Activated naive CD8-positive, alpha-beta T cell treated with anti-CD3 and anti-CD28 coated beads for 36 hours (primary cell): ENCODE measurements around the gene PIWIL1. TPM values are rescaled to one million over a fixed set of nuclear protein-coding genes. Genes with fewer than 3 reads are reported as not detected.

Experiments used
- DNase-seq: peaks from one replicate; pipeline ENCODE4 v3.0.0; 2021
- H3K27ac Mint-ChIP-seq: one replicate; pipeline ENCODE4 v1.8.0; 2022; ENCODE audit warnings: mild to moderate bottlenecking, moderate library complexity, mixed read lengths
- H3K27me3 Mint-ChIP-seq: one replicate; pipeline ENCODE4 v1.8.0; 2022; ENCODE audit warnings: mild to moderate bottlenecking, mixed read lengths
- H3K36me3 Mint-ChIP-seq: one replicate; pipeline ENCODE4 v1.8.0; 2021; ENCODE audit warnings: mild to moderate bottlenecking, mixed read lengths
- H3K4me1 Mint-ChIP-seq: one replicate; pipeline ENCODE4 v1.8.0; 2021; ENCODE audit warnings: mixed read lengths
- H3K4me3 Mint-ChIP-seq: one replicate; pipeline ENCODE4 v1.8.0; 2022; ENCODE audit warnings: mild to moderate bottlenecking, moderate library complexity, mixed read lengths
- H3K9me3 Mint-ChIP-seq: one replicate; pipeline ENCODE4 v1.8.0; 2022; ENCODE audit warnings: mixed read lengths
- total RNA-seq, 2 experiments: library from RNA; stranded (reverse); gene quantifications; one replicate each; pipeline ENCODE4 v1.2.3, GENCODE V29; 2021

Gene PIWIL1
- not detected for total RNA-seq

DNA sequence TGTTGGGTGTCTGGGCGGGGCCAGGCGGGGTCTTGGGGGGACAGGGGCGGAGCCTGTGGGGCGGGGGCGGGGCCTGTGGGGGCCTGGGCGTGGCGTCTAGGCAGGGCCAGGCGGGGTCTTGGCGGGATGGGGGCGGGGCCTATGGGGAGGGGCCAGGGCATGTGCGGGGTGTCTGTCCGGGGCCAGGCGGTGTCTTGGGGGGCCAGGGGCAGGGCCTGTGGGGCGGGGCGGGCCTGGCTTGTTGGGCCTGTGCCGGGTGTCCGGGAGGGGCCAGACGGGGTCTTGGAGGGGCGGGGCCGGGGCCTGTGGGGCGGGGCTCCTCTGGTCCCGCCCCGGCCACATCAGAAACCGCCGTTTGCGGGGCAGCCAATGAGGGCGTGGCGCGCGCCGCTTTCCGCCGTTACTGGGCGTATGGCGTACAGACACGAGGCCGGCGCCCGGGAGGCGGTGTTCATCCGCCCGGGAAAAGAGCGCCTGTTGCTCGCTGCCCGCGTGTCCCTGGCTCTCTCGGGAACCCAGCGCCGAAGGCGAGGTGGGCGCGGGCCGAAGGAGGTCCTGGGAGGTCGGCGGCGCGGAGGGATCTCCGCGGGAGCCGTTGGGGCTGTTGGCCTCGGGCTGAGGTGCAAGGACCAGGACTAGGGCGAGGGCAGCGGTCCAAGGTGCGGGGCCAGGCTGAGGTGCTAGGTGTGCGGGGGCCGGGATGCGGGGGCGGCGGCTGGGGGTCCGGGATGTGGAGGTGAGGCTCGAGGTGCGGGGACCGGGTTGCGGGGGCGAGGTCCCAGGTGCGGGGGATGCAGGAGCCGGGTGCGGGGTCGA is at the start of gene PIWIL1:
TSS of gene PIWIL1 (plus strand) at position 400 of the 816 bp plus-strand sequence. CDS start 4,705 bp downstream, outside the sequence.
- H3K4me3 Mint-ChIP-seq = no peak within 1 kb of the TSS
- no peaks in the 10 kb centered on the region for H3K36me3 Mint-ChIP-seq
- no peaks in the 10 kb centered on the region for H3K9me3 Mint-ChIP-seq
- peaks cover 52% of the 10 kb centered on the region for H3K27me3 Mint-ChIP-seq
- H3K27ac Mint-ChIP-seq = no peak within 1 kb of the TSS
- DNase-seq = no peak
- no peaks in the 10 kb centered on the region for H3K4me1 Mint-ChIP-seq

DNA sequence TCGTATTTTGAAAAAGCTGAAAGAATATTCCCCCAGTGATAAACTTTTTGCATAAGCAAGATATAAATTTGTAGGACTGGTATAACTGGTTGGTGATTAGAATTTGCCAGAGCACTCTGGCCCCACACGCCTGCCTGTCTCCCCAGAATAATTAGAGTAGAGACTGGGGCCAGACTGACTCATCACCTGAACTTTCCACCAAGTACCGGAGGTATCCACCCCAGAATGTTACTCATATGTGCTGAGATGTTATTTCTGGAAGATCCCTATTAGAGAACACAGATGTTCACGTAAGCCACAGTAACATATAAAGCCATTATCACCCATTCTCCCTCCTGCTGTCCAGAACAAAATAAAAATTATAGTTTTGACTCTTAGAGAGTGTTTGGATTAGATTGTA is 49.5 kb upstream of the PIWIL1 start:
- H3K4me1 Mint-ChIP-seq = no peaks in the 10 kb centered on the region
- no peaks in the 10 kb centered on the region for H3K36me3 Mint-ChIP-seq
- no peak overlapping the region for H3K27ac Mint-ChIP-seq
- peaks cover 13% of the 10 kb centered on the region for H3K27me3 Mint-ChIP-seq
- DNase-seq = no peak
- H3K4me3 Mint-ChIP-seq = no peak overlapping the region
- peaks cover 16% of the 10 kb centered on the region for H3K9me3 Mint-ChIP-seq

DNA sequence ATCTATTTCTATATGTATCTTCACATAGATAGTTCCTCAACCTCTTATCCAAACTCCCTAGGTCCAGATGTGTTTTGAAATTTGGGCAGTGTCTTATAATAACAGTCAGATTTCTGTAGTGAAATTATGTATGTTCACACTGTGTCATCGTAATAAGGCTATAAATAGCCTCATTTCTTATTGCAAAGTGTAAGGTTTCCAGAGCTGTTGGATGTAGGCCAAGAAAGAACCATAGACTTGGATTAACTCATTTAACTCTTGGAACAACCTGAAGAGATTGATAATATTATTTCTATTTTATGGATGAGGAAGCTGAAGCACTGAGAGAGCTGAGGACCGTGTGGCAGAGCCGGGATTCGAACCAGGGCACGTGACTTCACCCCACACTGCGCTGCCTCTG is 49.0 kb upstream of the PIWIL1 start:
- Mint-ChIP-seq H3K27ac (no peak overlapping the region), H3K36me3 (no peaks in the 10 kb centered on the region), H3K27me3 (peaks cover 13% of the 10 kb centered on the region), H3K9me3 (peaks cover 16% of the 10 kb centered on the region), H3K4me1 (no peaks in the 10 kb centered on the region), H3K4me3 (no peak overlapping the region)
- DNase-seq = no peak

DNA sequence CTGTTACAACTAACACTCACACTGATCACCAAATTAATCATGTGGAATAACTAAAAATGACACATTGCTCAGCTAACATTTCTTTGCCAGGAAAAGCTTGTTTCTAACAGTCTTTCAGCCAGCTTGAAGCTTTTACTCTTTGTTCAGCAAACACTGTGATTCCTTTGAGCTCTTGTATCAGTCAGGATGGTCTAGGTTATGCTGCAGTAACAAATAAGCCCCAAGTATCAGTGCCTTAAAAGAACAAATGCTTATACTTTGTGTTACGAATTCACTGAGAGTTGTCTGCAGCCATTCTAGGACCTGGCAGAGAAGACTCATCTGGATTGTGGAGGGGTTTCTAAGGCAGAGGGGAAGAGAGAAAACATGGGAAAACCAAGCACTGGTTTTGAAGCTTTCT is 47.6 kb upstream of the PIWIL1 start:
- H3K27me3 Mint-ChIP-seq = peaks cover 10% of the 10 kb centered on the region
- peaks cover 12% of the 10 kb centered on the region for H3K9me3 Mint-ChIP-seq
- H3K36me3 Mint-ChIP-seq = no peaks in the 10 kb centered on the region
- H3K4me3 Mint-ChIP-seq = no peak overlapping the region
- DNase-seq = no peak
- H3K4me1 Mint-ChIP-seq = no peaks in the 10 kb centered on the region
- no peak overlapping the region for H3K27ac Mint-ChIP-seq

DNA sequence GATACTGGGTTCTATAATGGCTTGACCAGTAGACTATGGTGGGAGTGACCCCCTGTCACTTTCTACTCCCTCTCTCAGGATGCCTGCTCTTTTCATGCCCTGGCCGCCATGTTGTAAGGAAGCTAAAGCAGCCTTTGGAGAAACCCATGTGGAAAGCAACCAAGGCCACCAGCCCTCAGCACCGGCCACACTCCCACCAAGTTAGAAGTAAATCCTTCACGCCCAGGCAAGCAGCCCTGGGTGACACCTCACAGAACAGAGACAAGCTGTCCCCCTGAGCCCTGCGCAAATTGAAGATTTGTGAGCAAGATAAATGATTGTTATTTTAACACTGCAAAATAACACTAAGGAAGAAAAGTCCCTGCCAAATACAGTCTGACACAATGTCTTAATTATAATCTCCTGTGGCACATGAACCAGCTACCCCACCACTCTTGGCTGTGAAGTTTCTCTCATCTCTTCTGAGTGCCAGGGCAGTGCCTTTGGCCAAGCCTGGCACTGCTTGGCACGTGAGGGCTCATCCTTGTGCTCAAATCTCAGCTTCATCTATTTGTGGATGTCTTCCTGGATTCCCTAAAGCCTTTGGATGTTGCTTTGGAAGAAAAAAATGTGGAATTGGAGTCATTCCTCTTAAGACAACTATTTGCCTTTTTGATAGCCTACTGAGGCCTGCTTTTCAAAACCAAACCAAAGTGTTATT is 39.2 kb upstream of the PIWIL1 start:
- Mint-ChIP-seq H3K27ac (no peak overlapping the region), H3K27me3 (no peaks in the 10 kb centered on the region), H3K9me3 (no peaks in the 10 kb centered on the region), H3K4me3 (no peak overlapping the region), H3K36me3 (no peaks in the 10 kb centered on the region), H3K4me1 (no peaks in the 10 kb centered on the region)
- no peak for DNase-seq

DNA sequence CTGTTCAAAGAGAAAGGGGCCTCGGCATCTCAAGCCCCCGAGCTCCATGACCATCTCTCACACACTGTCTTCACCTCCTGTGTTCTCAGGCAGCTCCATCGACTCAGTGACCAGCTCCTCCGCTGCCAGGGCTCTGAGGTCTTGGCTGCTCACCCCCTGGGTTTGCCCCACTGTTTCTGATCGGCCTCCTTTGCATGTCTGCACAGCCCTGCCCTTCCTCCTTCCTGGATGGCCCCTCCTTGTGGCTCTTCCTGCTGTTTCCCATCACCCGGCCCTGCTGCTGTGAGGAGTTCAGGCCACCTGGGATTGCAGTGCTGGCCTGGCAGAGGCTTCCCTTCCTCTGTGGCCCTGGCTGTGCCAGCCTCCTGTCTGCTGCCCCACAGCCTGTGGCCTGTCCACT is 38.1 kb upstream of the PIWIL1 start:
- Mint-ChIP-seq H3K4me1 (no peaks in the 10 kb centered on the region), H3K4me3 (no peak overlapping the region), H3K9me3 (no peaks in the 10 kb centered on the region), H3K36me3 (no peaks in the 10 kb centered on the region), H3K27me3 (no peaks in the 10 kb centered on the region), H3K27ac (no peak overlapping the region)
- DNase-seq = no peak

DNA sequence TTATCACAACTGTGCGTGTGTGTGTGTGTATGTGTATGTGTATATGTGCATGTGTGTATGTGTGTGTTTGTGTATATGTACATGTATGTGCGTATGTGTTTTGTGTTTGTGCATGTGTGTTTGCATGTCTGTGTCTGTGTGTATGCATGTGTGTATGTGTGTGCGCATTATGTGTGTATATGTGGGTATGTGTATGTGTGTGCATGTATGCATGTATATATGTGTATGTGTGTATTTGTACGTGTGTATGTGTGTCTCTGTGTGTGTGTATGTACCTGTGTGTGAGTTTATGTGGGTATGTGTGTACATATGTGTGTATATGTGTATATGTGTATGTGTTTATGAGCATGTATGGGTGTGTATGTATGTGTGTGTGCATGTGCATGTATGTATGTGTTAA is 37.6 kb upstream of the PIWIL1 start:
- Mint-ChIP-seq H3K27me3 (peaks cover under 1% of the 10 kb centered on the region), H3K36me3 (no peaks in the 10 kb centered on the region), H3K9me3 (no peaks in the 10 kb centered on the region), H3K4me3 (no peak overlapping the region), H3K4me1 (no peaks in the 10 kb centered on the region), H3K27ac (no peak overlapping the region)
- DNase-seq = no peak

DNA sequence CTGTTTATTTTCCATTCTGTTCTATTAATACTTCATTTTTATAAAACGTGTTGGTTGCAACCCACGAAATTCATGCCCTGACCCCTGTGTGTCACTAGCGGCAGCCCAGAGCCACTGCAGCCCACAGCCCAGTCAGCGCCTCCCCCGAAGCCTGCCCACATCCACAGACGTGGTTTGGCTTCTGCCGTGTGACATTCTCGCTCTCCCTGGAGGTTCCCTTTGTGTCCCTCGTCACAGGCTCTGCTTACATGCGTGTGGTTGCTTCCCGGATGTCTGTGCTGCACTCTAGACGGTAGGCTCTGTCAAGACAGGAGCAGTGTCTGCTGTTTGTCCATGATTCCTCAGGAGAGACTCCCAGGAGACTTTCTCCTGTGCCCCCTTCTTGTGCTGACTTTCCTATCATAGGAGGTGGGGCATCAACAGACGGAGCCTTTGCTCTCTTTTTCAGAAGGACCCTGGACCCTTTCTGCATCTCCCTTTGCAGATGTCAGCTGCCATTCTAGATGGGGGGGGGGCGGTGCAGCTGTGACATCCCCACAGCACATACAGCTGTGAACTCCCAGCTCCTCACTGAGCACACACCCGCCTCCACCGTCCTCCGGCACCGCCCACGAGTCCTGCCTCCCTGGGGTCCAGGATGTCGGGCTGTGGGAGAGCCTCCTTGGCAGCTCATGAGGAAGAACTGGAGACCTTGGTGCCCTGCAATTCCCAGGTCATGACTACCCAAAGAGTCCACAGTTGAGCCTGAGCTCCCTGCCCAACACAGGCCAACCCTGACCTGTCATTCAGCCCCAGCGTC is 36.8 kb upstream of the PIWIL1 start:
- H3K4me1 Mint-ChIP-seq = no peaks in the 10 kb centered on the region
- H3K27ac Mint-ChIP-seq = no peak overlapping the region
- peaks cover 3% of the 10 kb centered on the region for H3K27me3 Mint-ChIP-seq
- H3K4me3 Mint-ChIP-seq = no peak overlapping the region
- no peak for DNase-seq
- no peaks in the 10 kb centered on the region for H3K9me3 Mint-ChIP-seq
- H3K36me3 Mint-ChIP-seq = no peaks in the 10 kb centered on the region

DNA sequence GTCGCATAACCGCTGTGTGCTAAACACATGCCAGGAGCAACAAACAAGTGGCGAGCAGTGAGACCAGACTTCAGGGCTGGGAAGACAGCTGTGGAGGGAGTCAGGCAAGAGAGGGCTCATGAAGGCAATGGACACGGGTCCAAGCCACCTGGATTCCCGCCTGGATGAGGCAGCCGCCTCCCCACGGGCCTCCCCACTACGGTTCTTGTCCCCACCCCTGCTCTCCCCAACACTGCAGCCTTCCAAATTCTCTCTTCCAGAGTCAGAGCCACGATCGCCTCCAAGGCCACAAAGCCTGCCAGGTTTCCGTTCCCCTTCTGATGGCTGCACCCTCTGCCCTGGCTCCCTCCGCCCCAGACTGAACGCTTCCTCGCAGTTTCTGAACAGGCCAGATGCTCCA is 36.1 kb upstream of the PIWIL1 start:
- Mint-ChIP-seq H3K9me3 (no peaks in the 10 kb centered on the region), H3K4me3 (no peak overlapping the region), H3K27ac (no peak overlapping the region), H3K4me1 (no peaks in the 10 kb centered on the region), H3K27me3 (peaks cover 3% of the 10 kb centered on the region), H3K36me3 (no peaks in the 10 kb centered on the region)
- DNase-seq = no peak

DNA sequence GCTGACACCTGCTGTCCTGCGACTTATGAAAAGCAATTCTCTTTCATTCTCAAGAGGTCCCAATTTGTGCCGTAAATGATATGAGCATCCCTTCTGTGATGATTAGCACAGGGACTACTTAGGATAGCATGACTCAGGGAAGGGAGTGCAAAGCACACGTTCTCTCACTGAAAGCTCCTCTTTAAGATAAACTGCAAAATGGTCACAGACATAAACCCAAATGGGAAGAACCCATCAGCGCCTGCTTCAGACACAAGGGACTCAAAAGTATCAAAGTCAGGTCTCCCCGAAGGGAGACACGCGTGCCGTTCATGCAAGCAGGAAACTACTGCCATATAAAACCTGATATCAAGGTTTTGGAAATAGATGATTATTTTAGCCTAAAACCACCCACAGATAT is 33.9 kb upstream of the PIWIL1 start:
- H3K36me3 Mint-ChIP-seq = no peaks in the 10 kb centered on the region
- no peak overlapping the region for H3K4me3 Mint-ChIP-seq
- H3K4me1 Mint-ChIP-seq = no peaks in the 10 kb centered on the region
- no peaks in the 10 kb centered on the region for H3K9me3 Mint-ChIP-seq
- peaks cover 3% of the 10 kb centered on the region for H3K27me3 Mint-ChIP-seq
- no peak overlapping the region for H3K27ac Mint-ChIP-seq
- no peak for DNase-seq

DNA sequence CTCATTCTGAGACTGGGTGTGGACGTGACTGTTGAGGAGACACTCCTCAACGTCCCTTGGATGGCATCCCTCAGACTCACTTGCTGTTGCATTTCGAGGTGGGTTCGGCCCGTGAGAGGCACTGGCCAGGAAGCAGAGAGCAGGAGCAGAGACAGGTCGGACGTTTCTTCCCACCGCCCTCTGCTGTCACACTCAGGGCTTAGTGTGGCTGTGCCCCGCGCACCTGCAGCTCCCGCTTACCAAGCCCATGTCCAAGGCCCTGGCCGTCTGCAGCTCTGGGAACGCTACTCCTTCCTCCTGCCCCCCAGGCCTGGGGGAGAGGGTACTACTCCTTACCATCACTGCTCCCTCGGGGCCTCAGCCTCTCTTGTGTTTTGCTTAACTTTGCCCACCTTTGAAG is 29.8 kb upstream of the PIWIL1 start:
- no peak for DNase-seq
- H3K27ac Mint-ChIP-seq = no peak overlapping the region
- H3K9me3 Mint-ChIP-seq = no peaks in the 10 kb centered on the region
- no peaks in the 10 kb centered on the region for H3K4me1 Mint-ChIP-seq
- no peaks in the 10 kb centered on the region for H3K36me3 Mint-ChIP-seq
- H3K27me3 Mint-ChIP-seq = peaks cover 14% of the 10 kb centered on the region
- H3K4me3 Mint-ChIP-seq = no peak overlapping the region

DNA sequence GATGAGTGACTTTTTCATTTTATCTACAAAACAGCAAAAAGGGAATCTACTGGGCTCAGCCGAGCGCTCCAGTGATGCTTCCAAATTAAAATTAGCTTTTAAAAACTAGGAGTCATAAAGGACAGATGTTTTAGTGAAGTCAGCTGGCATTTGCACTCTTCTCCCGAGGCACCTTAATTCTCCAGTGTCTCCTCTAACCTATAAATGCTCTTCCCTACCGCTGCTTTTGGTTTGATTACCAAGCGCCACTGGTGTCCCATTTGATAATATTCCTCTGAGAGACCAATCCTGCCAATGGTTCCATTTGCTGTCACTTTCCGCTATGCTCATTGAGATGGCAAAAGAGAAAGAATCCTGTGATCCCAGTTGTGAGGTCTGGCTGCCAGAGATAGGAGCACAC is 29.3 kb upstream of the PIWIL1 start:
- Mint-ChIP-seq H3K4me3 (no peak overlapping the region), H3K27ac (no peak overlapping the region), H3K27me3 (peaks cover 16% of the 10 kb centered on the region), H3K9me3 (no peaks in the 10 kb centered on the region), H3K4me1 (no peaks in the 10 kb centered on the region), H3K36me3 (no peaks in the 10 kb centered on the region)
- DNase-seq = no peak

DNA sequence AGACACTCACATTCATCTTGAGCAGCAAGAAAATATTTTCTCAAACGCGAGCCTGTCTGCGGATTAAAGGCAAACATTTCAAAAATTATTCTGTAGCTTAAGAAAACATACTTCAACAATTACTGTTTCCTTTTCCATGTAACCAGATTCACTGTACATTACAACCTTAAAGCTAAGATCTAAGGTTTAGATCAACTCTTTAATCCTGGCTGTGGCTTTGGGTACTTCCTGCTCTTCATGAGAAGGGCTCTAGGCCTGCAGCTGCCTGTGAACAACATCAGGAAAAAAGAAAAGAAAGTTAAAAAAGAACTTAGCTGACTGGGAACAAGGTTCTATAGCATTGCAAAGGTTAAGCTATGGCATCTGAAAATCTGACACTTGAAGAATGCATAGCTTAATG is 21.4 kb upstream of the PIWIL1 start:
- Mint-ChIP-seq H3K9me3 (no peaks in the 10 kb centered on the region), H3K4me1 (peaks cover 2% of the 10 kb centered on the region), H3K27ac (no peak overlapping the region), H3K36me3 (no peaks in the 10 kb centered on the region), H3K27me3 (peaks cover 13% of the 10 kb centered on the region), H3K4me3 (no peak overlapping the region)
- no peak for DNase-seq

DNA sequence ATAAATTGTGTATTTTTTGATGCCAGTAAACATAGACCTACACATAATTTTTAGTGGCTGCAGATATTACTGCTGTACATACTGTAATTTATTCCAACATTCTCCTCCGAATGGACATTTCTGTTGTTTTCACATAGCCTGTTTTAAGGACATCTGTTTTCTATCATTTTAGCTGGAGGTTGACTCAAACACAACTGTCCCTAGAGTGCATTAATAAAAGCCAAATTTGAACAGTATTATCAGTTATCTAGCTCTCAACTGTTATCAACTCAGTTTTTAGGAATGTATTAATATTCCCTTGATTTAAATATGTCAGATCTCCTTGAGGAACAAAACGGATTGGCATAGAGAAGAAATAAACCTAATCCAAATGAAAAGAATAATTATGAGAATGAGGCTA is 17.2 kb upstream of the PIWIL1 start:
- H3K9me3 Mint-ChIP-seq = no peaks in the 10 kb centered on the region
- no peak for DNase-seq
- H3K4me1 Mint-ChIP-seq = peaks cover 2% of the 10 kb centered on the region
- no peaks in the 10 kb centered on the region for H3K36me3 Mint-ChIP-seq
- H3K27ac Mint-ChIP-seq = no peak overlapping the region
- H3K27me3 Mint-ChIP-seq = peaks cover 4% of the 10 kb centered on the region
- no peak overlapping the region for H3K4me3 Mint-ChIP-seq

DNA sequence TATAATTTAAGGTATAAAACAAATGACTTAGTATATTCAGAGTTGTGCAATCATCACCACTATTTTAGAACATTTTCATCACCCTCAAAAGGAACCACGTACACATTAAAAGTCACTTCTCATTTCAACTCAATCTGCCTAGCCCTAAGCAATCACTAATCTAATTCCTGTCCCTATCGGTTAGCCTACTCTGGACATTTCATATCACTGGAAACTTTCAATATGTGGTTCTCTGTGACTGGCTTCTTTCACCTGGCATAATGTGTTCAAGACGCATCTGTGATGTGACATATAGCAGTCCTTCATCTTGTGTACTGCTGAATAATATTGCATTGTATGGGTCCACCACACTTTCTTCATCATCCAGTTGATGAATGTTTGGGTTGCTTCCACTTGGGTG is 15.4 kb upstream of the PIWIL1 start:
- no peak overlapping the region for H3K27ac Mint-ChIP-seq
- H3K4me3 Mint-ChIP-seq = no peak overlapping the region
- no peaks in the 10 kb centered on the region for H3K36me3 Mint-ChIP-seq
- H3K9me3 Mint-ChIP-seq = no peaks in the 10 kb centered on the region
- DNase-seq = no peak
- no peaks in the 10 kb centered on the region for H3K4me1 Mint-ChIP-seq
- H3K27me3 Mint-ChIP-seq = peaks cover 10% of the 10 kb centered on the region
